NCI-H2171 treated with DMSO at 0.1 percent for 48 hours (cell line): ENCODE data around the gene PARD3B.

Experiments used
- DNase-seq: peaks from one replicate; lab custom pipeline; 2025; lab: John Stamatoyannopoulos, UW

PARD3B gene

GRCh38 chr2:205402011-205402410 is 856.7 kb downstream of the PARD3B start:
- DNase-seq, result no peak

- no peak for DNase-seq
These were observed 858.1 kb downstream of the PARD3B start for GRCh38 chr2:205403244-205403825.

- no peak for DNase-seq
These were observed 859.9 kb downstream of the PARD3B start for GRCh38 chr2:205405194-205405593.

GRCh38 chr2:205405752-205406151 is 860.5 kb downstream of the PARD3B start:
- no peak for DNase-seq

- peak; percentile 3 for DNase-seq
These were observed 862.7 kb downstream of the PARD3B start for GRCh38 chr2:205407984-205408383.

- no peak for DNase-seq
These were observed 863.4 kb downstream of the PARD3B start for GRCh38 chr2:205408696-205409095.

- no peak for DNase-seq
These were observed 864.1 kb downstream of the PARD3B start for GRCh38 chr2:205409411-205409810.

GRCh38 chr2:205411558-205411957 is 866.3 kb downstream of the PARD3B start:
- DNase-seq, result no peak

GRCh38 chr2:205424326-205424725 is 879.1 kb downstream of the PARD3B start:
- no peak for DNase-seq

GRCh38 chr2:205425102-205425501 is 879.8 kb downstream of the PARD3B start:
- DNase-seq, result no peak

- DNase-seq, result no peak
These were observed 881.8 kb downstream of the PARD3B start for GRCh38 chr2:205427112-205427511.

GRCh38 chr2:205428811-205429210 is 883.5 kb downstream of the PARD3B start:
- DNase-seq, result no peak

- no peak for DNase-seq
These were observed 890.7 kb downstream of the PARD3B start for GRCh38 chr2:205435970-205436369.

- no peak for DNase-seq
These were observed 893.0 kb downstream of the PARD3B start for GRCh38 chr2:205438241-205438640.

- no peak for DNase-seq
These were observed 894.3 kb downstream of the PARD3B start for GRCh38 chr2:205439621-205440020.

- no peak for DNase-seq
These were observed 896.2 kb downstream of the PARD3B start for GRCh38 chr2:205441524-205441923.

GRCh38 chr2:205448189-205448588 is 902.9 kb downstream of the PARD3B start:
- no peak for DNase-seq

- DNase-seq, result no peak
These were observed 906.7 kb downstream of the PARD3B start for GRCh38 chr2:205451901-205452512.

GRCh38 chr2:205453202-205453601 is 907.9 kb downstream of the PARD3B start:
- no peak for DNase-seq

GRCh38 chr2:205456682-205457081 is 911.4 kb downstream of the PARD3B start:
- no peak for DNase-seq

- DNase-seq, result no peak
These were observed 914.9 kb downstream of the PARD3B start for GRCh38 chr2:205460217-205460616.

- DNase-seq, result no peak
These were observed 915.9 kb downstream of the PARD3B start for GRCh38 chr2:205461169-205461568.

- no peak for DNase-seq
These were observed 916.7 kb downstream of the PARD3B start for GRCh38 chr2:205461678-205462665.
